ENCODE data around the gene LILRB3. TPM values are rescaled to one million over a fixed set of nuclear protein-coding genes. Genes with fewer than 3 reads are reported as not detected.
"Not testable (repeated sequence)": the region's sequence is repeated elsewhere in the genome, so short reads cannot be mapped to it uniquely, and the experiment has no call there.

LILRB3 gene
- polyA plus RNA-seq (not detected in 3 replicates), polyA minus RNA-seq (not detected in 3 replicates)
- polyA plus RNA-seq (2011; ENCODE audit: low read depth): not detected
- not detected in 2 replicates for polyA plus RNA-seq (2011; cell fraction: cytosol; rRNA removed)
- not detected in 2 replicates for polyA plus RNA-seq (2011; cell fraction: nucleus; rRNA removed)
- polyA plus RNA-seq (2012; ENCODE audit: low replicate concordance): not detected in 2 replicates
- polyA minus RNA-seq (2011; cell fraction: cytosol; rRNA and poly(A)+ RNA removed): not detected
- not detected in 2 replicates for polyA minus RNA-seq (2011; cell fraction: nucleus; rRNA and poly(A)+ RNA removed)

- not testable (repeated sequence) for H3K27ac ChIP-seq (ENCODE audit: control insufficient read depth, insufficient read depth, low read length)
These were observed at the start of gene LILRB3 for GRCh38 chr19:54222474-54223276. TSS of gene LILRB3 (minus strand) at chr19:54223007. CDS start at chr19:54222976, 31 bp downstream.

GRCh38 chr19:54272181-54272580, 49.4 kb upstream of the LILRB3 start:
- H3K4me3 ChIP-seq (ENCODE audit: control insufficient read depth in 2 of 3, extremely low read depth in 1 of 3, insufficient read depth in 2 of 3, low read depth in 1 of 3, low read length in 3 of 3); H3K79me2 ChIP-seq (ENCODE audit: control insufficient read depth, insufficient read depth, low read length); H3K4me2 ChIP-seq (ENCODE audit: control insufficient read depth, extremely low read depth, insufficient read depth, low read depth, low read length); H2AFZ ChIP-seq (ENCODE audit: control insufficient read depth, low read length); H3K36me3 ChIP-seq (ENCODE audit: control insufficient read depth in 2 of 2, extremely low read depth in 1 of 2, insufficient read depth in 2 of 2, low read length in 2 of 2); FAIRE-seq; H3K27me3 ChIP-seq (ENCODE audit: control insufficient read depth, extremely low read depth, insufficient read depth, low read length); H3K9me3 ChIP-seq (ENCODE audit: control insufficient read depth, low read depth, low read length); H4K20me1 ChIP-seq (ENCODE audit: control insufficient read depth, extremely low read depth, insufficient read depth, low read length); DNase-seq (ENCODE audit: low read depth, low spot score); H3K9ac ChIP-seq (ENCODE audit: control insufficient read depth, extremely low read depth, insufficient read depth, low read length); H3K9me1 ChIP-seq (ENCODE audit: control insufficient read depth, extremely low read depth, insufficient read depth, low read length); H3K4me1 ChIP-seq (ENCODE audit: control insufficient read depth, extremely low read depth, insufficient read depth, low read length); dilution Hi-C loops (cut with MboI; ENCODE audit: extremely low pct_ligation_motif_present, low sequenced_read_pairs); H3K27ac ChIP-seq (ENCODE audit: control insufficient read depth, insufficient read depth, low read length): not testable (repeated sequence)

More at GRCh38 chr19:54222474-54223276, at the start of gene LILRB3:
- H3K79me2 ChIP-seq (ENCODE audit: control insufficient read depth, insufficient read depth, low read length); H3K4me3 ChIP-seq (ENCODE audit: control insufficient read depth in 2 of 3, extremely low read depth in 1 of 3, insufficient read depth in 2 of 3, low read depth in 1 of 3, low read length in 3 of 3); H3K4me2 ChIP-seq (ENCODE audit: control insufficient read depth, extremely low read depth, insufficient read depth, low read depth, low read length); FAIRE-seq; H4K20me1 ChIP-seq (ENCODE audit: control insufficient read depth, extremely low read depth, insufficient read depth, low read length); H3K36me3 ChIP-seq (ENCODE audit: control insufficient read depth in 2 of 2, extremely low read depth in 1 of 2, insufficient read depth in 2 of 2, low read length in 2 of 2); DNase-seq (ENCODE audit: low read depth, low spot score); H2AFZ ChIP-seq (ENCODE audit: control insufficient read depth, low read length); H3K9me3 ChIP-seq (ENCODE audit: control insufficient read depth, low read depth, low read length); H3K9ac ChIP-seq (ENCODE audit: control insufficient read depth, extremely low read depth, insufficient read depth, low read length); H3K27me3 ChIP-seq (ENCODE audit: control insufficient read depth, extremely low read depth, insufficient read depth, low read length); H3K4me1 ChIP-seq (ENCODE audit: control insufficient read depth, extremely low read depth, insufficient read depth, low read length); H3K9me1 ChIP-seq (ENCODE audit: control insufficient read depth, extremely low read depth, insufficient read depth, low read length); dilution Hi-C loops (cut with MboI; ENCODE audit: extremely low pct_ligation_motif_present, low sequenced_read_pairs): not testable (repeated sequence)

GRCh38 chr19:54271587-54271986, 48.8 kb upstream of the LILRB3 start:
- DNase-seq (ENCODE audit: low read depth, low spot score); H3K4me2 ChIP-seq (ENCODE audit: control insufficient read depth, extremely low read depth, insufficient read depth, low read depth, low read length); H3K79me2 ChIP-seq (ENCODE audit: control insufficient read depth, insufficient read depth, low read length); H4K20me1 ChIP-seq (ENCODE audit: control insufficient read depth, extremely low read depth, insufficient read depth, low read length); H3K9ac ChIP-seq (ENCODE audit: control insufficient read depth, extremely low read depth, insufficient read depth, low read length); H3K4me1 ChIP-seq (ENCODE audit: control insufficient read depth, extremely low read depth, insufficient read depth, low read length); dilution Hi-C loops (cut with MboI; ENCODE audit: extremely low pct_ligation_motif_present, low sequenced_read_pairs); H3K4me3 ChIP-seq (ENCODE audit: control insufficient read depth in 2 of 3, extremely low read depth in 1 of 3, insufficient read depth in 2 of 3, low read depth in 1 of 3, low read length in 3 of 3); H3K36me3 ChIP-seq (ENCODE audit: control insufficient read depth in 2 of 2, extremely low read depth in 1 of 2, insufficient read depth in 2 of 2, low read length in 2 of 2); H2AFZ ChIP-seq (ENCODE audit: control insufficient read depth, low read length); H3K27me3 ChIP-seq (ENCODE audit: control insufficient read depth, extremely low read depth, insufficient read depth, low read length); H3K9me3 ChIP-seq (ENCODE audit: control insufficient read depth, low read depth, low read length); H3K27ac ChIP-seq (ENCODE audit: control insufficient read depth, insufficient read depth, low read length); H3K9me1 ChIP-seq (ENCODE audit: control insufficient read depth, extremely low read depth, insufficient read depth, low read length); FAIRE-seq: not testable (repeated sequence)
